Measurements from ENCODE around the gene KDM4B. TPM values are rescaled to one million over a fixed set of nuclear protein-coding genes. Genes with fewer than 3 reads are reported as not detected.
"Not testable (repeated sequence)": the region's sequence is repeated elsewhere in the genome, so short reads cannot be mapped to it uniquely, and the experiment has no call there.

Gene KDM4B
- total and polyA plus RNA-seq, 4 donors: 17.1 to 49.5 (median 24.7) TPM

DNA sequence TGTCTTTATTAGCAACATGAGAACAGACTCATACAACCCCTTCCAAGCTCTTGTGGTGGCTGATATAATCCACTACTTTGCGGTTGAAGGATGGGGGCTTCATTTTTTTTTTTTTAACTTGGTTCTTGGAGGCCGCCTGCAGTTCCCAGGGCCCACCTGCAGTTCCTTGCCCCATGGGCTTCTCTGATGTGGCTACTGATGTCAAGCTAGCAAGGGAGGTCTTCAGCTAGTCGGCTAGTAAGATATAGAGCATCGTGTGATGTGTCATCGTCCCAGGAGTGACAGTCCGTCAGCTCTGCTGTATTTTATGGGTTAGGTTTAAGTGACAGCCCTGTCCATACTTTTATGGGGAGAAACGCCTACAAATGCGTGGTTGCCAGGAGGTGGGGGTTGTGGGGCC lies 33.5 kb upstream of the KDM4B start:
- TF ChIP-seq, protein P1, sequence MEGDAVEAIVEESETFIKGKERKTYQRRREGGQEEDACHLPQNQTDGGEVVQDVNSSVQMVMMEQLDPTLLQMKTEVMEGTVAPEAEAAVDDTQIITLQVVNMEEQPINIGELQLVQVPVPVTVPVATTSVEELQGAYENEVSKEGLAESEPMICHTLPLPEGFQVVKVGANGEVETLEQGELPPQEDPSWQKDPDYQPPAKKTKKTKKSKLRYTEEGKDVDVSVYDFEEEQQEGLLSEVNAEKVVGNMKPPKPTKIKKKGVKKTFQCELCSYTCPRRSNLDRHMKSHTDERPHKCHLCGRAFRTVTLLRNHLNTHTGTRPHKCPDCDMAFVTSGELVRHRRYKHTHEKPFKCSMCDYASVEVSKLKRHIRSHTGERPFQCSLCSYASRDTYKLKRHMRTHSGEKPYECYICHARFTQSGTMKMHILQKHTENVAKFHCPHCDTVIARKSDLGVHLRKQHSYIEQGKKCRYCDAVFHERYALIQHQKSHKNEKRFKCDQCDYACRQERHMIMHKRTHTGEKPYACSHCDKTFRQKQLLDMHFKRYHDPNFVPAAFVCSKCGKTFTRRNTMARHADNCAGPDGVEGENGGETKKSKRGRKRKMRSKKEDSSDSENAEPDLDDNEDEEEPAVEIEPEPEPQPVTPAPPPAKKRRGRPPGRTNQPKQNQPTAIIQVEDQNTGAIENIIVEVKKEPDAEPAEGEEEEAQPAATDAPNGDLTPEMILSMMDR (IDR thresholded peaks at IDR 0.05; ENCODE audit: control extremely low read depth, extremely low read depth): no peak
- H3K36me3 ChIP-seq (ENCODE audit: control insufficient read depth in 4 of 4, insufficient read depth in 4 of 4, low read length in 4 of 4): peaks cover 0 to 5% (median 0%) of the 10 kb centered on the region in 4 donors

DNA sequence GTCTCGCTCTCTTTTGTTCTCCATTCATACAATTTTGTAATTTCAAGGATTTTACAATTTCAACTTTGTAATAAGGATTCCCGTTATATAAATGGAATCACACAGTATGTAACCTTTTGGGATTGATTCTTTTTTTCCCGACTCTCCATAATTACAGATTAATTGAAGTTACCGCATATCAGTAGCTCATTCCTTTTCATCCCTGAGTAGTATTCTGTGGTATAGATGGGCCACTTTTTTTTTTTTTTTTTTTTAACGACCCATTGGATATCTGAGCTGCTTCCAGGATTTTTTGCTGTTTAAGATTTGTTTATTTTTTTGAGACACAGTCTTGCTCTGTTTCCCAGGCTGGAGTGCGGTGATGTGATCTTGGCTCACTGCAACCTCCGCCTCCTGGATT lies 31.9 kb upstream of the KDM4B start:
- DNase-seq (no peak), ATAC-seq (ENCODE audit: insufficient read depth, low FRiP score) (no peak)
- Histone ChIP-seq H3K36me3 (ENCODE audit: control insufficient read depth in 4 of 4, insufficient read depth in 4 of 4, low read length in 4 of 4) (peaks cover 0 to 8% (median 0%) of the 10 kb centered on the region in 4 donors), H3K9ac (ENCODE audit: insufficient read depth in 1 of 2, low read length in 2 of 2) (no peak overlapping the region), H3K4me3 (no peak overlapping the region), H3K27me3 (ENCODE audit: control insufficient read depth in 3 of 3, insufficient read depth in 3 of 3, low read length in 2 of 3) (no peaks in the 10 kb centered on the region), H3K27ac (ENCODE audit: low read depth in 1 of 2, low read length in 1 of 2) (no peak overlapping the region), H3K9me3 (ENCODE audit: control insufficient read depth in 4 of 4, insufficient read depth in 3 of 4, low read length in 3 of 4) (no peaks in the 10 kb centered on the region), H3K4me1 (ENCODE audit: control insufficient read depth in 5 of 5, insufficient read depth in 5 of 5, low read length in 5 of 5) (no peaks in the 10 kb centered on the region)
- 93 to 98% methylated on average over 7 of the region's 7 CpGs for WGBS, 2 donors
- TF ChIP-seq, protein P1 (IDR thresholded peaks at IDR 0.05; ENCODE audit: control extremely low read depth, extremely low read depth): no peak

More for the DNA sequence above, 33.5 kb upstream of the KDM4B start:
- no peak overlapping the region for H3K4me3 ChIP-seq
- H3K9ac ChIP-seq (ENCODE audit: insufficient read depth in 1 of 2, low read length in 2 of 2): no peak overlapping the region
- no peak for ATAC-seq (ENCODE audit: insufficient read depth, low FRiP score)
- WGBS, 2 donors: 91 to 95% methylated on average over 8 of the region's 8 CpGs
- H3K27me3 ChIP-seq (ENCODE audit: control insufficient read depth in 3 of 3, insufficient read depth in 3 of 3, low read length in 2 of 3): no peaks in the 10 kb centered on the region
- H3K4me1 ChIP-seq (ENCODE audit: control insufficient read depth in 5 of 5, insufficient read depth in 5 of 5, low read length in 5 of 5): no peaks in the 10 kb centered on the region
- no peaks in the 10 kb centered on the region for H3K9me3 ChIP-seq (ENCODE audit: control insufficient read depth in 4 of 4, insufficient read depth in 3 of 4, low read length in 3 of 4)
- no peak overlapping the region for H3K27ac ChIP-seq (ENCODE audit: low read depth in 1 of 2, low read length in 1 of 2)
- DNase-seq: no peak

DNA sequence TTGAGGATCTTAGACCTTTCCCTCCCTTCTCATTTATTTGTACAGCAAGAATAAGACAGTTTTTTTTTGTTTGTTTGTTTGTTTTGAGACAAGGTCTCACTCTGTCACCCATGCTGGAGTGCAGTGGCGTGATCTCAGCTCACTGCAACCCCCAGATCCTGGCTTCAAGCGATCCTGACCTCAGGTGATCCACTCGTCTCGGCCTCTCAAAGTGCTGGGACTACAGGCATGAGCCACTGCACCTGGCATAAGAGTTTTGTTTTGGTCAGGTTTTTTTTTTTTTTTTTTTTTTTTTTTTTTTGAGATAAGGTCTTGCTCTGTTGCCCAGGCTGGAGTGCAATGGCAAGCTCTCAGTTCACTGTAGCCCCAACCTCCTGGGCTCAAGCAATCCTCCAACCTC lies 30.5 kb upstream of the KDM4B start:
- H3K27ac ChIP-seq (ENCODE audit: low read depth in 1 of 2, low read length in 1 of 2); H3K4me3 ChIP-seq; DNase-seq; H3K9me3 ChIP-seq (ENCODE audit: control insufficient read depth in 4 of 4, insufficient read depth in 3 of 4, low read length in 3 of 4); H3K4me1 ChIP-seq (ENCODE audit: control insufficient read depth in 5 of 5, insufficient read depth in 5 of 5, low read length in 5 of 5); H3K9ac ChIP-seq (ENCODE audit: insufficient read depth in 1 of 2, low read length in 2 of 2); H3K27me3 ChIP-seq (ENCODE audit: control insufficient read depth in 3 of 3, insufficient read depth in 3 of 3, low read length in 2 of 3); ATAC-seq (ENCODE audit: insufficient read depth, low FRiP score); H3K36me3 ChIP-seq (ENCODE audit: control insufficient read depth in 4 of 4, insufficient read depth in 4 of 4, low read length in 4 of 4): not testable (repeated sequence)
- 73 to 89% methylated on average over 4 of the region's 4 CpGs for WGBS, 2 donors

GRCh38 chr19:4939466-4939865 lies 29.4 kb upstream of the KDM4B start:
- no peak for ATAC-seq (ENCODE audit: insufficient read depth, low FRiP score)

DNA sequence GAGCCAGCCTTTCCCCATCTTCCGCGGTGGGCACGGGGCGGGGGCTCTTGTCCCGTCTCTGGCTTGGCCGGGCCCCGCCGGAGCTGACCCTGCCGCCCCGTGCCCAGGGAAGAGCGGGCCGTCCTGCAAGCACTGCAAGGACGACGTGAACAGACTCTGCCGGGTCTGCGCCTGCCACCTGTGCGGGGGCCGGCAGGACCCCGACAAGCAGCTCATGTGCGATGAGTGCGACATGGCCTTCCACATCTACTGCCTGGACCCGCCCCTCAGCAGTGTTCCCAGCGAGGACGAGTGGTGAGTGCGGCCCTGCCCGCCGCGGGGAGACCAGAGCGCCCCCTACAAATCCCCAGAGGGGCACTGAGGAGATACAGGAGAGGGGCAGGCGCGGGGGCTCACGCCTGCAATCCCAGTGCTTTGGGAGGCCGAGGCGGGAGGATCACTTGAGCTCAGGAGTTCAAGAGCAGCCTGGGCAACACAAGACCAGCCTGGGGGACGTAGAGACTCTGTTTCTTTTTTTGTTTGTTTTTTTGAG lies 27.2 kb upstream of the KDM4B start:
- H3K27ac ChIP-seq (ENCODE audit: low read depth in 1 of 2, low read length in 1 of 2); H3K36me3 ChIP-seq (ENCODE audit: control insufficient read depth in 4 of 4, insufficient read depth in 4 of 4, low read length in 4 of 4); H3K4me1 ChIP-seq (ENCODE audit: control insufficient read depth in 5 of 5, insufficient read depth in 5 of 5, low read length in 5 of 5); H3K9me3 ChIP-seq (ENCODE audit: control insufficient read depth in 4 of 4, insufficient read depth in 3 of 4, low read length in 3 of 4); ATAC-seq (ENCODE audit: insufficient read depth, low FRiP score); DNase-seq; H3K4me3 ChIP-seq; H3K9ac ChIP-seq (ENCODE audit: insufficient read depth in 1 of 2, low read length in 2 of 2); H3K27me3 ChIP-seq (ENCODE audit: control insufficient read depth in 3 of 3, insufficient read depth in 3 of 3, low read length in 2 of 3): not testable (repeated sequence)
- WGBS, 2 donors: 98% methylated on average over 35 of the region's 35 CpGs

More at GRCh38 chr19:4939466-4939865, 29.4 kb upstream of the KDM4B start:
- no peak overlapping the region for H3K4me3 ChIP-seq
- TF ChIP-seq, protein P1 (IDR thresholded peaks at IDR 0.05; ENCODE audit: control extremely low read depth, extremely low read depth): no peak
- H3K27ac ChIP-seq (ENCODE audit: low read depth in 1 of 2, low read length in 1 of 2): no peak overlapping the region
- no peaks in the 10 kb centered on the region for H3K4me1 ChIP-seq (ENCODE audit: control insufficient read depth in 5 of 5, insufficient read depth in 5 of 5, low read length in 5 of 5)
- peaks cover 0 to 7% (median 0%) of the 10 kb centered on the region in 4 donors for H3K36me3 ChIP-seq (ENCODE audit: control insufficient read depth in 4 of 4, insufficient read depth in 4 of 4, low read length in 4 of 4)
- H3K9me3 ChIP-seq (ENCODE audit: control insufficient read depth in 4 of 4, insufficient read depth in 3 of 4, low read length in 3 of 4): no peaks in the 10 kb centered on the region
- no peak for DNase-seq
- no peak overlapping the region for H3K9ac ChIP-seq (ENCODE audit: insufficient read depth in 1 of 2, low read length in 2 of 2)
- 92 to 95% methylated on average over 7 of the region's 7 CpGs for WGBS, 2 donors
- no peaks in the 10 kb centered on the region for H3K27me3 ChIP-seq (ENCODE audit: control insufficient read depth in 3 of 3, insufficient read depth in 3 of 3, low read length in 2 of 3)

GRCh38 chr19:4950650-4951049 lies 18.3 kb upstream of the KDM4B start:
- H3K4me3 ChIP-seq; H3K4me1 ChIP-seq (ENCODE audit: control insufficient read depth in 5 of 5, insufficient read depth in 5 of 5, low read length in 5 of 5); H3K9me3 ChIP-seq (ENCODE audit: control insufficient read depth in 4 of 4, insufficient read depth in 3 of 4, low read length in 3 of 4); DNase-seq; ATAC-seq (ENCODE audit: insufficient read depth, low FRiP score); H3K9ac ChIP-seq (ENCODE audit: insufficient read depth in 1 of 2, low read length in 2 of 2); H3K27me3 ChIP-seq (ENCODE audit: control insufficient read depth in 3 of 3, insufficient read depth in 3 of 3, low read length in 2 of 3); H3K27ac ChIP-seq (ENCODE audit: low read depth in 1 of 2, low read length in 1 of 2): not testable (repeated sequence)
- H3K36me3 ChIP-seq (ENCODE audit: control insufficient read depth in 4 of 4, insufficient read depth in 4 of 4, low read length in 4 of 4): peaks cover 0 to 16% (median 1%) of the 10 kb centered on the region in 4 donors
- 63 to 86% methylated on average over 20 to 23 of the region's 23 CpGs for WGBS, 2 donors
